Thoracic aorta endothelial cell (primary cell): Measurements from ENCODE around the gene ADAMTS15. TPM values are rescaled to one million over a fixed set of nuclear protein-coding genes. Genes with fewer than 3 reads are reported as not detected.

Experiments used
- total RNA-seq: library from RNA; depleted of rRNA; stranded (reverse); fragments of >200 nt; gene quantifications from 2 replicates; pipeline ENCODE4 v1.2.3, GENCODE V29; 2012

The ADAMTS15 gene
- total RNA-seq, result 0.07 and 0.13 TPM in 2 replicates

GRCh38 chr11:130448416-130449309, at the start of gene ADAMTS15:
TSS of gene ADAMTS15 (plus strand) at chr11:130448645. CDS start at chr11:130448974, 329 bp downstream.

GRCh38 chr11:130428316-130429119, 19.9 kb upstream of the ADAMTS15 start, which contains the start of gene ADAMTS8:
TSS of gene ADAMTS8 (minus strand) at chr11:130428609. CDS start at chr11:130428286, 323 bp downstream.

Other genes starting within 250 kb of the ADAMTS15 start
- 31.9 and 41.6 TPM in 2 replicates for gene ZBTB44, start 133.7 kb upstream of the ADAMTS15 start, total RNA-seq
- not detected in 2 replicates for gene ADAMTS8, start 20.0 kb upstream of the ADAMTS15 start, total RNA-seq